OCI-LY3 (cell line): ENCODE measurements around the gene SIRT6.
A peak's percentile ranks its signal among the peaks of the same experiment; 100 is the strongest.

Source experiments
- EZH2phosphoT487 ChIP-seq: fragments of 200-600 bp; shearing (Covaris generic); IDR thresholded peaks from 2 replicates; pipeline ENCODE4 v1.6.1; 2018; ENCODE audit warnings: antibody characterized with exemption, mixed run types, low read depth
- TF ChIP-seq, protein P1 (sequence below): fragments of 200-600, 300-600 bp; sonication (generic); IDR thresholded peaks from 2 replicates; pipeline ENCODE4 v1.5.1; 2014; ENCODE audit warnings: antibody characterized with exemption, low read length, low read depth

DNA sequence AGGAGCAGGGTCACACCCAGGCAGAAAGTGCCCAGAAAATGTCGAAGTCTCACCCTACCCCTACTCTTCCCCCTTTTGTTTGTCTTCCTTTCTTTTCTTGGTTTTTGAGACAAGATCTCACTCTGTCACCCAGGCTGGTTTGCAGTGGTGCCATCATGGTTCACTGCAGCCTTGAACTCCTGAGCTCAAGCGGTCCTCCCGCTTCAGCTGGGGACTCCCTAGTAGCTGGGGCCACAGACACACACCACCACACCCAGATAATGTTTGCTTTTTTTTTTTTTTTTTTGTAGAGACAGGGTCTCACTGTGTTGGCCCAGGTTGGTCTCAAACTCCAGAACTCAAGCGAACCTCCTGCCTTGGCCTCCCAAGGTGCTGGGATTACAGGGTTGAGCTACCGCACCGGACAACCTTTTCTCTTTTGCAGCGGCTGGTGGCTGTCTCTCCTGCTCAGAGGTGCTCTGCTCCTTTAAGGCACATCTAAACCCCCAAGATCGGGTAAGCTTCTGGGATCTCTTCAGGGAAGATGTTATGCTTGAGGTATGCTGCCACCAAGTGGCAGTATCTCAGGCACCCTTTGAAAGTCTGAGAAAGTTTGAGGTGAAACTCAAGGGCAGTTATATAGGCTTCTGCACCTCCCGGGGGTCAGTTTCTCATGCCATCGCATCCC is 24.6 kb upstream of the SIRT6 start:
- TF ChIP-seq, protein P1, sequence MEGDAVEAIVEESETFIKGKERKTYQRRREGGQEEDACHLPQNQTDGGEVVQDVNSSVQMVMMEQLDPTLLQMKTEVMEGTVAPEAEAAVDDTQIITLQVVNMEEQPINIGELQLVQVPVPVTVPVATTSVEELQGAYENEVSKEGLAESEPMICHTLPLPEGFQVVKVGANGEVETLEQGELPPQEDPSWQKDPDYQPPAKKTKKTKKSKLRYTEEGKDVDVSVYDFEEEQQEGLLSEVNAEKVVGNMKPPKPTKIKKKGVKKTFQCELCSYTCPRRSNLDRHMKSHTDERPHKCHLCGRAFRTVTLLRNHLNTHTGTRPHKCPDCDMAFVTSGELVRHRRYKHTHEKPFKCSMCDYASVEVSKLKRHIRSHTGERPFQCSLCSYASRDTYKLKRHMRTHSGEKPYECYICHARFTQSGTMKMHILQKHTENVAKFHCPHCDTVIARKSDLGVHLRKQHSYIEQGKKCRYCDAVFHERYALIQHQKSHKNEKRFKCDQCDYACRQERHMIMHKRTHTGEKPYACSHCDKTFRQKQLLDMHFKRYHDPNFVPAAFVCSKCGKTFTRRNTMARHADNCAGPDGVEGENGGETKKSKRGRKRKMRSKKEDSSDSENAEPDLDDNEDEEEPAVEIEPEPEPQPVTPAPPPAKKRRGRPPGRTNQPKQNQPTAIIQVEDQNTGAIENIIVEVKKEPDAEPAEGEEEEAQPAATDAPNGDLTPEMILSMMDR: peak; percentile 65
- no peak for TF ChIP-seq EZH2phosphoT487
